ENCODE results near the gene TDRD12. TPM values are rescaled to one million over a fixed set of nuclear protein-coding genes. Genes with fewer than 3 reads are reported as not detected.
"Not testable (repeated sequence)": the region's sequence is repeated elsewhere in the genome, so short reads cannot be mapped to it uniquely, and the experiment has no call there.

Gene TDRD12
- total and polyA plus RNA-seq, 9 donors = 0.23 to 3.2 (median 1.9) TPM

DNA sequence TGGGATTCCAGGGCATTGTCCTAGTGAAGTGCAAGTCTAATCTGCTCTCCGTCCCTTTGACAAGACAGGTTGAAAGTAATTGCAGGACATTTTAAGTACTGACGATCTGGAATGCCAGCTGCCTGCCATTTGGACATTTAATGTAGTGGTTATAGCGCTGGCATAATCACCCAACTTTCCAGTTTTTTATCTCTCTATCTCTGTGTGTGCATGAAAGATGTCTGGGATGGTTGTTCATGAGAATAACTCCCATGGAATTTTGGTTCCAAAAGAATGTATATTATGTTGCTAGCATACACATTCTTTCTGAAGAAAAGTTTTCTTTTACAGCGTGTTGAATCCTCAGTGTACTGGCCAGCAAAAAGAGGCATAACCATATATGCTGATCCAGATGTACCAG lies 53.6 kb downstream of the TDRD12 start:
- Histone ChIP-seq H3K4me3 (no peak overlapping the region), H3K4me1 (ENCODE audit: insufficient read depth) (no peaks in the 10 kb centered on the region), H3K9me3 (no peaks in the 10 kb centered on the region), H3K36me3 (no peaks in the 10 kb centered on the region), H3K27me3 (no peaks in the 10 kb centered on the region), H3K27ac (no peak overlapping the region)
- intact Hi-C loops (cut with DNase I) = no loop called here
- WGBS, 3 donors = 74 to 78% (median 76%) methylated on average over 4 of the region's 4 CpGs
- DNase-seq = no peak
- TF ChIP-seq EP300 (IDR thresholded peaks at IDR 0.05) = no peak
- TF ChIP-seq, protein P1, sequence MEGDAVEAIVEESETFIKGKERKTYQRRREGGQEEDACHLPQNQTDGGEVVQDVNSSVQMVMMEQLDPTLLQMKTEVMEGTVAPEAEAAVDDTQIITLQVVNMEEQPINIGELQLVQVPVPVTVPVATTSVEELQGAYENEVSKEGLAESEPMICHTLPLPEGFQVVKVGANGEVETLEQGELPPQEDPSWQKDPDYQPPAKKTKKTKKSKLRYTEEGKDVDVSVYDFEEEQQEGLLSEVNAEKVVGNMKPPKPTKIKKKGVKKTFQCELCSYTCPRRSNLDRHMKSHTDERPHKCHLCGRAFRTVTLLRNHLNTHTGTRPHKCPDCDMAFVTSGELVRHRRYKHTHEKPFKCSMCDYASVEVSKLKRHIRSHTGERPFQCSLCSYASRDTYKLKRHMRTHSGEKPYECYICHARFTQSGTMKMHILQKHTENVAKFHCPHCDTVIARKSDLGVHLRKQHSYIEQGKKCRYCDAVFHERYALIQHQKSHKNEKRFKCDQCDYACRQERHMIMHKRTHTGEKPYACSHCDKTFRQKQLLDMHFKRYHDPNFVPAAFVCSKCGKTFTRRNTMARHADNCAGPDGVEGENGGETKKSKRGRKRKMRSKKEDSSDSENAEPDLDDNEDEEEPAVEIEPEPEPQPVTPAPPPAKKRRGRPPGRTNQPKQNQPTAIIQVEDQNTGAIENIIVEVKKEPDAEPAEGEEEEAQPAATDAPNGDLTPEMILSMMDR (IDR thresholded peaks at IDR 0.05) = no peak
- TF ChIP-seq POLR2A (IDR thresholded peaks at IDR 0.05) = no peak

DNA sequence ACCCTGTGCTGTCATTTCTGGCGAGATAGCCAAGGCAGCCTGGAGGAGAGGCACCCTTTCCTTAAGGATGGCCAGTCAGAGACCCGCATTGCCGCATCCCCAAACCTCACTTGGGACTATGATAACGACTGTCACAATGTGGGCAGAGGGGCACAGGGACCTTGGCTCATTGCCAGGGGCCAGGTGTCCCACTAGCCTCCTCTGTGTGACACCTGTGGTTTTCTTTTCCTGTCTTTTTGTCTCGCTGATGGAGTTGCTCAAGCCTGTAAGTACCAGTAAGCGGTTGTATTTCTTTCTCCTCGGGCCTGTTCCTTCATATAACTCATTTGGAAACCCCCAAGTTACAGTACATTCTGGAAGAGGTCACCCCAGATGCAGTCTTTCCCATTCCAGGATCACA lies 59.5 kb downstream of the TDRD12 start:
- H3K4me1 ChIP-seq (ENCODE audit: insufficient read depth) = no peaks in the 10 kb centered on the region
- intact Hi-C loops (cut with DNase I) = no loop called here
- WGBS, 3 donors = 64 to 73% (median 67%) methylated on average over 7 of the region's 7 CpGs

DNA sequence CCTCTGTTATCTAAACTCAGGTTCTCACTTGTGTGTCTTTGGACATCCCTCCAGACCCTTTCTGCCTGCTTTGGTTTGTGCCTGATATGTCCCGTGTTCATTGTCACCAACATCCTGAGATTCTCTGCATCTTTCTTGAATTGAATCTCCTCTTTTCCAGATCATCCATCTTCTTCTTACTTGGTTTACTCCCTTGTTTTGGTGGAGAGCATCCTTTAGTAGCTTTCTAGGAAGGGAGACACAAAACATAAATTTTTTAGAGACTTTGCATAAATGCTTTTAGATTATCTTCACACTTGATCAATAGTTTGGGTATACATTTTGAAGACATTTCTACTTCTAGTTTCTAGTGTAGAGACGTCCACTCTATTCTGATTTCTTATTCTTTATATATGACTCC lies 61.7 kb downstream of the TDRD12 start:
- DNase-seq = no peak
- TF ChIP-seq, protein P1 (IDR thresholded peaks at IDR 0.05) = no peak
- TF ChIP-seq POLR2A (IDR thresholded peaks at IDR 0.05) = no peak
- TF ChIP-seq EP300 (IDR thresholded peaks at IDR 0.05) = no peak
- H3K4me3 ChIP-seq = no peak overlapping the region
- no peaks in the 10 kb centered on the region for H3K9me3 ChIP-seq
- H3K27me3 ChIP-seq = no peaks in the 10 kb centered on the region
- intact Hi-C loops (cut with DNase I) = no loop called here
- no peaks in the 10 kb centered on the region for H3K36me3 ChIP-seq
- no peak overlapping the region for H3K27ac ChIP-seq
- H3K4me1 ChIP-seq (ENCODE audit: insufficient read depth) = no peaks in the 10 kb centered on the region
- 87 to 97% (median 88%) methylated on average over 2 of the region's 2 CpGs for WGBS, 3 donors

More for the DNA sequence above, 59.5 kb downstream of the TDRD12 start:
- no peak for DNase-seq
- TF ChIP-seq, protein P1 (IDR thresholded peaks at IDR 0.05) = no peak
- no peak for TF ChIP-seq POLR2A (IDR thresholded peaks at IDR 0.05)
- no peak for TF ChIP-seq EP300 (IDR thresholded peaks at IDR 0.05)
- Histone ChIP-seq H3K36me3 (no peaks in the 10 kb centered on the region), H3K4me3 (no peak overlapping the region), H3K27ac (no peak overlapping the region), H3K9me3 (no peaks in the 10 kb centered on the region), H3K27me3 (no peaks in the 10 kb centered on the region)

DNA sequence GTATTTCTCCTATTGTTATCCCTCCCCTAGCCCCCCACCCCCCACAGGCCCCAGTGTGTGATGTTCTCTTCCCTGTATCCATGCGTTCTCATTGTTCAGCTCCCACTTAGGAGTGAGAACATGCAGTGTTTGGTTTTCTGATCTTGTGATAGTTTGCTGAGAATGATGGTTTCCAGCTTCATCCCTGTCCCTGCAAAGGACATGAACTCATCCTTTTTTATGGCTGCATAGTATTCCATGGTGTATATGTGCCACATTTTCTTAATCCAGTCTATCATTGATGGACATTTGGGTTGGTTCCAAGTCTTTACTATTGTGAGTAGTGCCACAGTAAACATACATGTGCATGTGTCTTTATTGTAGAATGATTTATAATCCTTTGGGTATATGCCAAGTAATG lies 62.5 kb downstream of the TDRD12 start:
- intact Hi-C loops (cut with DNase I); H3K36me3 ChIP-seq; H3K27me3 ChIP-seq; H3K27ac ChIP-seq; H3K4me1 ChIP-seq (ENCODE audit: insufficient read depth); H3K9me3 ChIP-seq; H3K4me3 ChIP-seq; DNase-seq: not testable (repeated sequence)
- WGBS, 3 donors = 73 to 96% (median 95%) methylated on average over 1 of the region's 1 CpG

DNA sequence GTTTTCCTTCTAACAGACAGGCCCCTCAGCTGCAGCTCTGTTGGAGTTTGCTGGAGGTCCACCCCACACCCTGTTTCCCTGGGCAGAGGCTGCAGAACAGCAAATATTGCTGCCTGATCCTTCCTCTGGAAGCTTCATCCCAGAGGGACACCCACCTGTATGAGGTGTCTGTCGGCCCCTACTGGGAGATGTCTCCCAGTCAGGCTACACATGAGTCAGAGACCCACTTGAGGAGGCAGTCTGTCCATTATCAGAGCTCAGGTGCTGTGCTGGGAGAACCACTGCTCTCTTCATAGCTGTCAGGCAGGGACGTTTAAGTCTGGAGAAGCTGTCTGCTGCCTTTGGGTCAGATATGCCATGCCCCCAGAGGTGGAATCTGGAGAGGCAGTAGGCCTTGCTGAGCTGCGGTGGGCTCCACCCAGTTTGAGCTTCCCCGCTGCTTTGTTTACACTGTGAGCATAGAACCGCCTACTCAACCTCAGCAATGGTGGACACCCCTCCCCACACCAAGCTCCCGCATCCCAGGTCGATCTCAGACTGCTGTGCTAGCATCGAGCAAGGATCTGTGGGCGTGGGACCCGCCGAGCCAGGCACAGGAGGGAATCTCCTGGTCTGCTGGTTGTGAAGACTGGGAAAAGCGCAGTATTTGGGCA lies 67.7 kb downstream of the TDRD12 start:
- H3K27me3 ChIP-seq; H3K4me3 ChIP-seq; intact Hi-C loops (cut with DNase I); H3K4me1 ChIP-seq (ENCODE audit: insufficient read depth); H3K9me3 ChIP-seq; H3K27ac ChIP-seq; H3K36me3 ChIP-seq; DNase-seq: not testable (repeated sequence)
- 54 to 67% (median 55%) methylated on average over 4 to 12 of the region's 12 CpGs for WGBS, 3 donors

DNA sequence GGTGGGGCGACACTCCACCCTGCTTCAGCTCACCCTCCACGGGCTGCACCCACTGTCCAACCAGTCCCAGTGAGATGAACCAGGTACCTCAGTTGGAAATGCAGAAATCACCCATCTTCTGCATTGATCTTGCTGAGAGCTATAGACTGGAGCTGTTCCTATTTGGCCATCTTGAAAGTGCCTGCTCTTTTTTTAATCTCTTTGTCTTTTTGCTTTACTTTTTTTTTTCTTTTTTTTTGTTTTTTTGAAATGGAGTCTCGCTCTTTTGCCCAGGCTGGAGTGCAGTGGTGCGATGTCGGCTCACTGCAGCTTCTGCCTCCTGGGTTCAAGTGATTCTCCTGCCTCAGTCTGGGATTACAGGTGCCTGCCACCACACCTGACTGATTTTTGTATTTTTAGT lies 68.3 kb downstream of the TDRD12 start:
- H3K36me3 ChIP-seq; H3K27me3 ChIP-seq; intact Hi-C loops (cut with DNase I); H3K27ac ChIP-seq; DNase-seq; H3K4me1 ChIP-seq (ENCODE audit: insufficient read depth); H3K9me3 ChIP-seq; H3K4me3 ChIP-seq: not testable (repeated sequence)
- 92 to 95% (median 94%) methylated on average over 5 of the region's 5 CpGs for WGBS, 3 donors
